Erythroblast (primary cell): ENCODE data around the gene TRNAU1AP.
"Not testable (repeated sequence)": the region's sequence is repeated elsewhere in the genome, so short reads cannot be mapped to it uniquely, and the experiment has no call there.

Experiments
- DNase-seq, 2 experiments: peaks; one replicate each; lab custom pipeline; 2025; lab: John Stamatoyannopoulos, UW
- GATA1 ChIP-seq: IDR thresholded peaks from 2 replicates; pipeline ENCODE4 v1.6.1; 2011; ENCODE audit warnings: low read depth, mild to moderate bottlenecking, control low read depth, low read length, moderate library complexity
- POLR2A ChIP-seq: IDR thresholded peaks from 2 replicates; pipeline ENCODE4 v1.6.1; 2011; ENCODE audit warnings: mild to moderate bottlenecking, low read length

Gene TRNAU1AP

GRCh38 chr1:28540651-28541050, 12.2 kb upstream of the TRNAU1AP start:
- DNase-seq = no peak
- no peak for TF ChIP-seq POLR2A
- no peak for TF ChIP-seq GATA1

- not testable (repeated sequence) for DNase-seq
Observed at GRCh38 chr1:28541414-28542015, 11.4 kb upstream of the TRNAU1AP start.

- TF ChIP-seq GATA1 = no peak
- TF ChIP-seq POLR2A = no peak
Observed at GRCh38 chr1:28545246-28545628, 7.6 kb upstream of the TRNAU1AP start.

GRCh38 chr1:28548318-28548717, 4.6 kb upstream of the TRNAU1AP start:
- DNase-seq = no peak
- TF ChIP-seq GATA1 = no peak
- TF ChIP-seq POLR2A = no peak

More at GRCh38 chr1:28545246-28545628, 7.6 kb upstream of the TRNAU1AP start:
- no peak for DNase-seq

- no peak for TF ChIP-seq GATA1
- no peak for TF ChIP-seq POLR2A
- no peak for DNase-seq
Observed at GRCh38 chr1:28551381-28551780, 1.5 kb upstream of the TRNAU1AP start.

GRCh38 chr1:28560886-28561285, 8.0 kb downstream of the TRNAU1AP start:
- TF ChIP-seq POLR2A = no peak
- no peak for TF ChIP-seq GATA1
- no peak for DNase-seq

GRCh38 chr1:28564310-28564709, 11.4 kb downstream of the TRNAU1AP start:
- TF ChIP-seq POLR2A (no peak), GATA1 (no peak)
- no peak for DNase-seq

- no peak for DNase-seq
- TF ChIP-seq GATA1 (no peak), POLR2A (no peak)
Observed at GRCh38 chr1:28565040-28565439, 12.2 kb downstream of the TRNAU1AP start.

GRCh38 chr1:28565726-28566125, 12.8 kb downstream of the TRNAU1AP start:
- DNase-seq = no peak
- TF ChIP-seq POLR2A (no peak), GATA1 (no peak)

- TF ChIP-seq GATA1 (no peak), POLR2A (no peak)
- no peak for DNase-seq
Observed at GRCh38 chr1:28566931-28567330, 14.0 kb downstream of the TRNAU1AP start.

- DNase-seq = no peak
- TF ChIP-seq POLR2A = no peak
- no peak for TF ChIP-seq GATA1
Observed at GRCh38 chr1:28571911-28572310, 19.0 kb downstream of the TRNAU1AP start.

GRCh38 chr1:28572891-28573290, 20.0 kb downstream of the TRNAU1AP start:
- DNase-seq = not testable (repeated sequence)

- no peak for DNase-seq
- TF ChIP-seq GATA1 (no peak), POLR2A (no peak)
Observed at GRCh38 chr1:28573564-28573963, 20.7 kb downstream of the TRNAU1AP start.

- DNase-seq = no peak
Observed at GRCh38 chr1:28577052-28577678, 24.3 kb downstream of the TRNAU1AP start.

More at GRCh38 chr1:28577052-28577678, 24.3 kb downstream of the TRNAU1AP start:
- TF ChIP-seq GATA1 (no peak), POLR2A (peak; percentile 33)
